ENCODE data around the gene RARS2. TPM values are rescaled to one million over a fixed set of nuclear protein-coding genes. Genes with fewer than 3 reads are reported as not detected.

RARS2 gene
- total and polyA plus RNA-seq, 2 of the 8 experiments (the other 6 are each of a cell fraction or from before 2014, with no cell fraction given) = 10.2 to 40.5 TPM

DNA sequence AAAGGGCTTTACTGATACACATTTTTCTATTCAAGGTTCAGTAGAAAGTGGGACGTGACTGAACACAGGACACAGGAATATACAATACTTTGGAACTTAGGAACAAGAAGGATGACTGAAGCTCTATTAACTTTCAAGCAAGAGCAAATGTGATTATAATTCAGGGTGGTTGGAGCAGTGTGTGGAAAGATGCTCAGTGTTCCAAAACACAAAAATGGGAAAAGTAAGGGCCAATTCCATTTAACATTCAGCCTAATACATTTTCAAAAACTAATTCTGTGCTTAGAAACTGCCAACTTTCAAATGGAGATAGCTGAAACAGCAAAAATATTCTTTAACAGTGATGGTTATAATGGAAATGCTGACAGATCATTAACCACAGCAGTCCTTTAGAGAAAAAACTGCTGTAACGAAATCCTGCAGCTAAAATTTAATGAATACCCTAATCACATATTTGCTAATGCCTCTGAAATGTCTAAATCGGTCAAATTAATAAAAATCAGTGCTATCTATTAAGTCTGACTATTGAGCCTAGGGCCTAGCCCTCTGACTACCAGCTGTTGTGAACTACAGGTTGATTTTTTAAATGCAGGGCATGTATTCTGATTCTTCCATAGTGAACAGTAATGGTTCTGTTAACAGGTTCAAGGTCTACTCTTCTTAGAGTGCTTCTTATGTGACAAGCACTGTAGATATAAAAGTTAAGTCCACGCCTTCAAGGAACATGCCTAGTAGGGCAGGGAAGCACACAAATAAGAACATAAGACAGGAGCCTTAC, 45.9 kb downstream of the RARS2 start:
- Histone ChIP-seq H3K27ac (ENCODE audit: low read depth, low read length) (no peak overlapping the region), H4K91ac (replicated peaks; ENCODE audit: insufficient read length, low read length) (no peak overlapping the region), H3K14ac (ENCODE audit: insufficient read length) (no peak overlapping the region), H3K79me1 (ENCODE audit: low read depth, low read length) (no peaks in the 10 kb centered on the region), H3K4me2 (ENCODE audit: insufficient read depth in 1 of 2, low read depth in 2 of 2, low read length in 2 of 2) (no peak overlapping the region), H3K23me2 (ENCODE audit: low read depth, low read length) (no peaks in the 10 kb centered on the region), H3K18ac (ENCODE audit: extremely low read depth, low read length) (no peak overlapping the region), H3K4ac (replicated peaks; ENCODE audit: insufficient read length, low read depth, low read length) (no peak overlapping the region), H3K23ac (ENCODE audit: insufficient read length) (no peak overlapping the region), H2AK5ac (ENCODE audit: low read depth, low read length) (no peak overlapping the region), H3K36me3 (ENCODE audit: control insufficient read depth in 2 of 4, insufficient read depth in 4 of 4, low read length in 3 of 4) (peaks cover 0 to 54% (median 12%) of the 10 kb centered on the region in 4 experiments; a peak in 5 of 8 replicates), H3K56ac (replicated peaks; ENCODE audit: insufficient read length, low read depth, low read length) (no peak overlapping the region), H3K9ac (replicated peaks in 1 of 4; ENCODE audit: extremely low read depth in 1 of 4, low read depth in 3 of 4, low read length in 3 of 4) (no peak overlapping the region; a peak in 1 of 7 replicates), H2AFZ (ENCODE audit: low read length) (no peak overlapping the region), H3K9me3 (ENCODE audit: insufficient read depth in 2 of 2, low read depth in 1 of 2, low read length in 1 of 2) (no peaks in the 10 kb centered on the region), H2BK15ac (ENCODE audit: low read length) (no peak overlapping the region), H3K27me3 (replicated peaks in 1 of 4; ENCODE audit: control insufficient read depth in 3 of 4, extremely low read depth in 1 of 4, insufficient read depth in 3 of 4, low read length in 3 of 4) (no peaks in the 10 kb centered on the region), H4K20me1 (replicated peaks in 1 of 2; ENCODE audit: control insufficient read depth in 1 of 2, insufficient read depth in 2 of 2, low read length in 2 of 2) (no peaks in the 10 kb centered on the region), H2BK5ac (ENCODE audit: low read depth, low read length) (no peak overlapping the region), H3K79me2 (ENCODE audit: control insufficient read depth in 1 of 2, insufficient read depth in 2 of 2, low read length in 2 of 2) (no peaks in the 10 kb centered on the region), H2BK12ac (ENCODE audit: low read depth, low read length) (no peak overlapping the region), H3K4me1 (replicated peaks in 1 of 4; ENCODE audit: control insufficient read depth in 3 of 4, insufficient read depth in 4 of 4, low read length in 3 of 4) (no peaks in the 10 kb centered on the region), H4K5ac (ENCODE audit: insufficient read length, low read depth, low read length) (no peak overlapping the region), H2BK120ac (replicated peaks; ENCODE audit: low read depth, low read length) (no peak overlapping the region), H3K4me3 (ENCODE audit: extremely low read depth in 1 of 4, insufficient read depth in 2 of 4, low read depth in 3 of 4, low read length in 4 of 4) (no peak overlapping the region), H2BK20ac (ENCODE audit: low read length) (no peak overlapping the region), H4K8ac (ENCODE audit: extremely low read depth, insufficient read depth, low read length) (no peak overlapping the region)
- CTCF ChIA-PET (ENCODE audit: partially characterized antibody) = no interaction called here
- DNase-seq (ENCODE audit: low read depth in 1 of 2, low spot score in 2 of 2) = no peak
- 89% methylated on average over 4 of the region's 4 CpGs; no CpG with 5 or more reads in 1 of the 2 experiments for WGBS, 2 experiments (ENCODE audit: extremely low coverage in 1 of 2, insufficient coverage in 1 of 2, insufficient read length in 1 of 2, insufficient replicate concordance in 2 of 2, low coverage in 1 of 2, low lambda C conversion rate in 2 of 2, missing lambda C conversion rate in 1 of 2)
- no peak for FAIRE-seq
- POLR2A ChIA-PET (ENCODE audit: partially characterized antibody) = interaction anchor here (0.7 kb wide), 1 partner anchor 833 kb away, joined by 3 read pairs; no protein-coding TSS in a partner anchor
- no peak for TF ChIP-seq JUND (IDR thresholded peaks at IDR 0.05; ENCODE audit: low read length)

Measured in H1 (cell line).